HepG2 (cell line): ENCODE results near the gene PSMA2. TPM values are rescaled to one million over a fixed set of nuclear protein-coding genes. Genes with fewer than 3 reads are reported as not detected.

Source experiments
- CBX2 ChIP-seq, 2 experiments: fragments of 200-600 bp in 1 of 2; sonication (generic); formaldehyde crosslinking in 1 of 2; IDR thresholded peaks; 2 replicates each; pipeline versions ENCODE4 v1.7.0 to v1.8.1; 2018 to 2022; ENCODE audit warnings: low read depth in 2 of 2, low read length in 1 of 2, mild to moderate bottlenecking in 1 of 2, missing genetic modification reagents in 1 of 2
- CSRNP2 ChIP-seq: sonication (generic); formaldehyde crosslinking; conservative IDR thresholded peaks from 2 replicates; pipeline ENCODE4 v1.8.0; 2022; ENCODE audit warnings: low read depth, missing genetic modification reagents
- FOXJ3 ChIP-seq: sonication (generic); formaldehyde crosslinking; IDR thresholded peaks from 2 replicates; pipeline ENCODE4 v1.4.0; 2020; ENCODE audit warnings: missing genetic modification reagents, mild to moderate bottlenecking, borderline replicate concordance
- GABPA ChIP-seq, 2 experiments: IDR thresholded peaks; 2 replicates each; pipeline ENCODE4 v1.6.1; 2011 to 2016; ENCODE audit warnings: low read depth in 2 of 2, low read length in 1 of 2, missing biosample characterization in 1 of 2, missing genetic modification characterization in 1 of 2
- GATAD1 ChIP-seq: IDR thresholded peaks from 2 replicates; pipeline ENCODE4 v1.6.1; 2016; ENCODE audit warnings: missing genetic modification reagents, missing compliant biosample characterization
- KAT8 ChIP-seq: IDR thresholded peaks from 2 replicates; pipeline ENCODE4 v1.6.1; 2016; ENCODE audit warnings: missing genetic modification reagents, missing compliant biosample characterization
- NFAT5 ChIP-seq: sonication (generic); formaldehyde crosslinking; IDR thresholded peaks from 2 replicates; pipeline ENCODE4 v1.4.0; 2020; ENCODE audit warnings: missing genetic modification reagents
- PAF1 ChIP-seq: IDR thresholded peaks from 2 replicates; pipeline ENCODE4 v1.6.1; 2016; ENCODE audit warnings: missing genetic modification reagents, missing compliant biosample characterization
- PAX8 ChIP-seq: sonication (generic); formaldehyde crosslinking; IDR thresholded peaks from 2 replicates; pipeline ENCODE4 v1.8.0; 2022; ENCODE audit warnings: mild to moderate bottlenecking, missing genetic modification reagents, borderline replicate concordance
- STAT5B ChIP-seq: sonication (generic); formaldehyde crosslinking; IDR thresholded peaks from 2 replicates; pipeline ENCODE4 v1.4.0; 2020; ENCODE audit warnings: missing genetic modification reagents
- TBX3 ChIP-seq: fragments of 450-650 bp; IDR thresholded peaks from 2 replicates; pipeline ENCODE4 v1.6.1; 2017; ENCODE audit warnings: antibody characterized with exemption, mild to moderate bottlenecking, inconsistent platforms, borderline replicate concordance
- ZFP1 ChIP-seq: IDR thresholded peaks from 2 replicates; pipeline ENCODE4 v1.6.1; 2016
- ZFP36 ChIP-seq: fragments of 150-350 bp; IDR thresholded peaks from 2 replicates; pipeline ENCODE4 v1.6.1; 2018; ENCODE audit warnings: borderline replicate concordance, low read length, low read depth; ENCODE audit not compliant: partially characterized antibody
- ZNF230 ChIP-seq: sonication (generic); formaldehyde crosslinking; IDR thresholded peaks from 2 replicates; pipeline ENCODE4 v1.4.0; 2020; ENCODE audit warnings: mild to moderate bottlenecking, missing genetic modification reagents
- polyA plus RNA-seq, 8 experiments: library from polyadenylated mRNA; depleted of rRNA in 3 of 8; stranded (reverse) in 7 of 8; unstranded in 1 of 8; fragments of >200 nt; fragmentation: Illumina TruSeq in 4 of 8; extraction: Trizol in 4 of 8; gene quantifications; 2 replicates each; pipeline versions ENCODE4 v1.2.1 to v1.2.3, GENCODE V29; 2011 to 2016; ENCODE audit warnings: low read depth in 4 of 8, missing spikeins in 1 of 8, mixed read lengths in 1 of 8; ENCODE audit not compliant: insufficient read depth in 1 of 8
- total RNA-seq, 5 experiments: library from RNA; depleted of rRNA; stranded (reverse); fragments of >200 nt; fragmentation: Illumina TruSeq; extraction: Trizol; gene quantifications; 2 replicates each; pipeline ENCODE4 v1.2.3, GENCODE V29; 2016; ENCODE audit warnings: low read depth in 1 of 5
- TF ChIP-seq, protein P1 (sequence below): sonication (generic); formaldehyde crosslinking; IDR thresholded peaks from 2 replicates; pipeline ENCODE4 v1.5.0; 2020; ENCODE audit warnings: missing genetic modification reagents
- TF ChIP-seq, protein P2 (sequence below): sonication (generic); formaldehyde crosslinking; IDR thresholded peaks from 2 replicates; pipeline ENCODE4 v1.4.0; 2020; ENCODE audit warnings: missing genetic modification reagents

PSMA2 gene
- total and polyA plus RNA-seq, 2 of the 13 experiments (the other 11 are each of a cell fraction or from before 2014, with no cell fraction given): 125 to 266 TPM

- TF ChIP-seq CBX2 (IDR thresholded peaks at IDR 0.05; ENCODE audit: low read depth, low read length): no peak
- TF ChIP-seq CBX2 (CRISPR knock-in tag; IDR thresholded peaks at IDR 0.05; ENCODE audit: low read depth): no peak
- no peak for TF ChIP-seq NFAT5 (CRISPR knock-in tag)
- TF ChIP-seq, protein P1, sequence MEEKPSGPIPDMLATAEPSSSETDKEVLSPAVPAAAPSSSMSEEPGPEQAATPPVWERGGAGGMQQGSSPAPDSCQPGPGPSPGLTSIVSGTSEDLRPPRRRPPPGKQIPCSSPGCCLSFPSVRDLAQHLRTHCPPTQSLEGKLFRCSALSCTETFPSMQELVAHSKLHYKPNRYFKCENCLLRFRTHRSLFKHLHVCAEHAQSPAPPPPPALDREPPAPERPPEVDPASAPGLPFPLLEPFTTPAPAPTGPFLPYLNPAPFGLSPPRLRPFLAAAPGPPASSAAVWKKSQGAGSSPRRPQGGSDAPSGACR: no peak
- TF ChIP-seq PAF1 (CRISPR knock-in tag): no peak
- TF ChIP-seq PAX8 (CRISPR knock-in tag): no peak
- no peak for TF ChIP-seq STAT5B (CRISPR knock-in tag)
- no peak for TF ChIP-seq GABPA (IDR thresholded peaks at IDR 0.05; ENCODE audit: low read depth, low read length)
- TF ChIP-seq GABPA (CRISPR knock-in tag; IDR thresholded peaks at IDR 0.05; ENCODE audit: low read depth): peak; percentile 83
- TF ChIP-seq TBX3: no peak
- peak; percentile 90 for TF ChIP-seq KAT8 (CRISPR knock-in tag)
- TF ChIP-seq GATAD1: peak; percentile 91
- no peak for TF ChIP-seq ZFP1 (CRISPR knock-in tag)
- TF ChIP-seq ZFP36: no peak
- TF ChIP-seq ZNF230 (CRISPR knock-in tag): 0 out of 2 replicates have a peak, but pooled peaks have one; percentile 18
- no peak for TF ChIP-seq FOXJ3
- TF ChIP-seq, protein P2, sequence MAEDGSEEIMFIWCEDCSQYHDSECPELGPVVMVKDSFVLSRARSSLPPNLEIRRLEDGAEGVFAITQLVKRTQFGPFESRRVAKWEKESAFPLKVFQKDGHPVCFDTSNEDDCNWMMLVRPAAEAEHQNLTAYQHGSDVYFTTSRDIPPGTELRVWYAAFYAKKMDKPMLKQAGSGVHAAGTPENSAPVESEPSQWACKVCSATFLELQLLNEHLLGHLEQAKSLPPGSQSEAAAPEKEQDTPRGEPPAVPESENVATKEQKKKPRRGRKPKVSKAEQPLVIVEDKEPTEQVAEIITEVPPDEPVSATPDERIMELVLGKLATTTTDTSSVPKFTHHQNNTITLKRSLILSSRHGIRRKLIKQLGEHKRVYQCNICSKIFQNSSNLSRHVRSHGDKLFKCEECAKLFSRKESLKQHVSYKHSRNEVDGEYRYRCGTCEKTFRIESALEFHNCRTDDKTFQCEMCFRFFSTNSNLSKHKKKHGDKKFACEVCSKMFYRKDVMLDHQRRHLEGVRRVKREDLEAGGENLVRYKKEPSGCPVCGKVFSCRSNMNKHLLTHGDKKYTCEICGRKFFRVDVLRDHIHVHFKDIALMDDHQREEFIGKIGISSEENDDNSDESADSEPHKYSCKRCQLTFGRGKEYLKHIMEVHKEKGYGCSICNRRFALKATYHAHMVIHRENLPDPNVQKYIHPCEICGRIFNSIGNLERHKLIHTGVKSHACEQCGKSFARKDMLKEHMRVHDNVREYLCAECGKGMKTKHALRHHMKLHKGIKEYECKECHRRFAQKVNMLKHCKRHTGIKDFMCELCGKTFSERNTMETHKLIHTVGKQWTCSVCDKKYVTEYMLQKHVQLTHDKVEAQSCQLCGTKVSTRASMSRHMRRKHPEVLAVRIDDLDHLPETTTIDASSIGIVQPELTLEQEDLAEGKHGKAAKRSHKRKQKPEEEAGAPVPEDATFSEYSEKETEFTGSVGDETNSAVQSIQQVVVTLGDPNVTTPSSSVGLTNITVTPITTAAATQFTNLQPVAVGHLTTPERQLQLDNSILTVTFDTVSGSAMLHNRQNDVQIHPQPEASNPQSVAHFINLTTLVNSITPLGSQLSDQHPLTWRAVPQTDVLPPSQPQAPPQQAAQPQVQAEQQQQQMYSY (CRISPR knock-in tag): no peak
- TF ChIP-seq CSRNP2: no peak
Measured at GRCh38 chr7:42931834-42932651, at the start of gene PSMA2, which contains the start of gene MRPL32 (continued).
